ENCODE data around the gene STK32C.
A peak's percentile ranks its signal among the peaks of the same experiment; 100 is the strongest.
"Not testable (repeated sequence)": the region's sequence is repeated elsewhere in the genome, so short reads cannot be mapped to it uniquely, and the experiment has no call there.

The STK32C gene

DNA sequence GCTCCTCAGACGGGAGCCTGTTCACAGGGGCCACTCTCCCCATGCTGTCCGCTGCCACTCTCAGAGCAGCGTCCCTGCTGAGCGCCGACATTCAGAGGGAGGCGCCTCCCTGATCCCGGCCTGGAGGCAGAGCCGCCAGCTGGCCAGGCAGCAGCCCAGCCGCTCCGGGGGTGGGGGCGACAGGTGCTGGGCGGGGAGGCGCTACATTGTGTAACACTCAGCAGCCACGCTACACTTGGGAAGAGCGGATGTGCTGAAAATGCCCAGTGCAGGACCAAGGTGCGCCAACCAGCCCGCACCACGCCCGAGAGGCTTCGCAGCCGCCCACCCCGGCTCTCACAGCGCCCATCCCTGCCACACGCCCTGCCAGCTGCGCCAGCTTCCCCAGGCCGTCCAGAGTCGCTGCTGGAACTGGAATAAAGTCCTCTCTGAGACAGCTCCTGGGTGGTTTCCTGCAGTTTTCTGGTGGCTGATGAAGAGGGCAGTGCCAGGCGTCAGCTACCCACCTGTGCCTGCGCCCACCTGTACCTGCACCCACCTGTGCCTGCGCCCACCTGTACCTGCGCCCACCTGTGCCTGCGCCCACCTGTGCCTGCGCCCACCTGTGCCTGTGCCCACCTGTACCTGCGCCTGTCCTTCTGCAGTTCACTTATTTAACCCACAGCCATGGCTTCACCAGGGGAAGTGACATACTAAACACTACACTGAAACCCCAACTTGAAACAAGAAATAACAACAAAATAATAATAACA, 25.7 kb downstream of the STK32C start:
- no peak for DNase-seq (ENCODE audit: low read depth)

DNA sequence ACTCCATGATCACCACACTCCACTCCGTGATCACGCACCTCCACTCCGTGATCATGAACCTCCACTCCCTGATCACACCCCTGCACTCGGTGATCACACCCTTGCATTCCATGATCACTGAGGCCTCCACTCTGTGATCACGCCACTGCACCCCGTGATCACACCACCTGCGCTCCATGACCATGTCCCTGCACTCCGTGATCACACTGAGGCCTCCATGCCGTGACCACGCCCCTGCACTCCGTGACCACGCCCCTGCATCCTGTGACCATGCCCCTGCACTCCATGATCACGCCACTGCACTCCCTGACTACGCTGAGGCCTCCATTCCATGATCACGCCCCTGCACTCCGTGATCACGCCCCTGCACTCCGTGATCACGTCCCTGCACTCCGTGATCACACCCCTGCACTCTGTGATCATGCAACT, 27.1 kb downstream of the STK32C start:
- DNase-seq (ENCODE audit: low read depth): no peak

DNA sequence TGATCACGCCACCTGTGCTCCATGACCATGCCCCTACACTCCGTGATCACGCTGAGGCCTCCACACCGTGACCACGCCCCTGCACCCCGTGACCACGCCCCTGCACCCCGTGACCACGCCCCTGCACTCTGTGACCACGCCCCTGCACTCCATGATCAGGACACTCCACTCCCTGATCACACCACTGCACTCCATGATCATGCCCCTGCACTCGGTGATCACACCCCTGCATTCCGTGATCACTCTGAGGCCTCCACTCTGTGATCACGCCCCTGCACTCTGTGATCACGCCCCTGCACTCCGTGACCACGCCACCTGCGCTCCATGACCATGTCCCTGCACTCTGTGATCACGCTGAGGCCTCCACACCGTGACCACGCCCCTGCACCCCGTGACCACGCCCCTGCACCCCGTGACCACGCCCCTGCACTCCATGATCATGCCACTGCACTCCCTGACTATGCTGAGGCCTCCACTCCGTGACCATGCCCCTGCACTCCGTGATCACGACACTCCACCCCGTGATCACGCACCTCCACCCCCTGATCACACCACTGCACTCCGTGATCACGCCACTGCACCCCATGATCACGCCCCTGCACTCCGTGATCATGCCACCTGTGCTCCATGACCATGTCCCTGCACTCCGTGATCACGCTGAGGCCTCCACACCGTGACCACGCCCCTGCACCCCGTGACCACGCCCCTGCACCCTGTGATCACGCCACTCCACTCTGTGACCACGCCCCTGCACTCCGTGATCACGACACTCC, 27.7 kb downstream of the STK32C start:
- no peak for DNase-seq (ENCODE audit: low read depth)

DNA sequence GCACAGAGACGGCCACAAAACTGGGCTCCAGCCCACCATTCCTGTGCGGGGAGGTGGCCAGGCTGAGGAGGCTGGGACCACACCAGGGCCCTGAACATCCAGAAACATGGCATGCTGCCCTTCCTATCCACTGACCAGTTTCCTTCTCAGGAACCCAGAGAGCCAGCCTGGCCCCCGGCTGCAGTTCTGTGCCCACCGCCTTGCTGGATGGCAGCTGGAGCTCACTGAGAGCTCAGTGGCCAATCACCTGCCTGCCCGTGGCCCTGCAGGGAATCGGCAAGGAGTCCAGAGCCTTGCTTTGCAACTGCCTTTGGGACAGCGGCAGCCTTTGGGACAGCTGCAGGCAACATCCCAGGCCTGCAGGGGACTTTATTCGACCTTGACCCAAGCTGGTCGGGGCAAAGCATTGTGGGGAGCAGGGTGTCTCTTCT, 30.4 kb downstream of the STK32C start:
- DNase-seq (ENCODE audit: low read depth): no peak

DNA sequence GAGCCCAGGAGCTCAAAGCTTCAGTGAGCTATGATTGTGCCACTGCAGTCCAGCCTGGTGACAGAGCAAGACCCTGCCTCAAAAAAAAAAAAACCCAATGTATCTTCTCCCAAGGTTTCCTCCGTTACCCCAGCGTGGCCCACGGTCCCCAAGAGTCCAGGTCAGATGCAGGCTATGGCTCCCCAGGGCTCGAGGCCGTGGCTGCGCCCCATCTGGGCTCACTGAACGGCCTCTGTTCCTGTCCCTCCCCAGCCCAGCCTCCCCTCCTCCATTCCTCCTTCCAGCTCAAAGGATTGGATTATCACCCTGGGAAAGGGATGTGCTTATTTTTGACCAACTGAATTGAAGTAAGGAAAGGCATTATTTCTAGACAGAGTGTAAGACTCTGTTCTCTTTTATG, 31.0 kb downstream of the STK32C start:
- no peak for DNase-seq (ENCODE audit: low read depth)

DNA sequence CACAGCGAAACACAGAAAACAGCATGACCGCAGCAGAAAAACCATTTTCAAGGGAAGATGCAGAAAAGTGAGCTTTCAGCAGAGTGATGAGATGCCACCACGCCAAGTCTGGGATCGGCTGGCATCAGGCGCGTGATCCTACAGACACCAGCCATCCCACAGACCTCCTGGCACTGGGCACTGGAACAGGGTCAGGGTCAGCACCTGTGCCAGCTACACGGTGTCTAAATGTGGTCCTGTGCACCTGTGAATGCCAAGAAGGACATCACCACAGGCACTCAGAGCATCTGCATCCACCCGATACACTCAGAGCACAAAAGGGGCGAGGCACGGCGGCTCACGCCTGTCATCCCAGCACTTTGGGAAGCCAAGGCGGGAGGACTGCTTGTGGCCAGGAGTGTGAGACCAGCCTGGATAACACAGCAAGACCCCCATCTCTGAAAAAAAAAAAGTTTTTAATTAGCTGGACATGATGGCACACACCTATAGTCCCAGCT, 31.5 kb downstream of the STK32C start:
- no peak for DNase-seq (ENCODE audit: low read depth)

DNA sequence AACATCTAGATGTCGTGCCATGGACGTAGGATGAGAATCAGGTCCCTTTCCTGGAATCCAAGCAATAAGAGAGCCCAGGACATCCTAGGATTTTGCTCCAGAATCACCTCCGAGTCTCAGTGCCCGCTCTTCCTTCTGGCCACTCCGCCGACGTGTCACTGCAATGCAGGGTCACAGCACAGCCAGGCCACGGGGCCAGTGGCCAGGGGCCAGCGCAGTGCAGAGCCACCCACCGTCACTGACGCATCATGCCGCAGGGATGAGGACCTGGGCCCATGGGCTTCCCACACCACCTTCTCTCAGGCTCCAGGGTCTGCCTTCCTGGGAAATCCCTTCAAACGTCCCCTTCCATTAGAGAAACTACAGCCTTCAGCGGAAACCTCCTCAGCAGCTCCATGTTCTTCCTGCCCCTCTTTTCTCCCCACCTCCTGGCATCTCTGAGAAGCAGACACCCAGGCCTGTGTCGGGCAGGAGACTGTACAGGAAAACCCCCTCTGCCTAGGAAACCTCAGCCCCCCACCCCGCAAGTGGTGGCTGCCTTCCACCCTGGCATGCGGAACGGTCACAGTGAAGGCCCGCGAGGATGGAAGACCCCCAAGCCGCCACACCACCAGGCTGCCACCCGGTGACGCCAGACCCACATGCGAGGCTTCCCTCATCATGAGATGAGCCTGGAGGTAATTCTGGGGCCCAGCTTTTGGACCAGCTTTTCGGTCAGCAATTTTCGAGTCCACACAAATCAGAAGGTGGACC, 32.1 kb downstream of the STK32C start:
- no peak for DNase-seq (ENCODE audit: low read depth)

DNA sequence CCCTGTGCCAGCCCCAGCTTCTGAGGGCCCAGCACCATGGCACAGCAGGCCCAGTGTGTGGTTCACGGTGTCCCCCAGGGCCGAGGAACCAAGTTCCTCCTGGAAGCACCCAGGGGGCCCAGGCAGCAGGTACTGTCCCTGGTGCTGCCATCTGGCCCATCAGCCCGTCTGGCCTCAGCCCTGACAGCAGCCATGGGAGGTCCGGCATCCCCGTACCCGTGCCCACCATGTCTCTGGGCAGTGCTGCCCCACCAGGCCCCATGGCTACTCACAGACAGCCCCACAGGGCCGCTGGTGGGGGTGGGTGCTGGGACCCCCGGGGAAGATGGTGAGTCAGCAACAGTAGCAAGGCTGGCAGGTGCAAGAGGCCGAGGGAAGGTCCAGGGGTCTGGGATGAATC, 32.8 kb downstream of the STK32C start:
- no peak for DNase-seq (ENCODE audit: low read depth)

DNA sequence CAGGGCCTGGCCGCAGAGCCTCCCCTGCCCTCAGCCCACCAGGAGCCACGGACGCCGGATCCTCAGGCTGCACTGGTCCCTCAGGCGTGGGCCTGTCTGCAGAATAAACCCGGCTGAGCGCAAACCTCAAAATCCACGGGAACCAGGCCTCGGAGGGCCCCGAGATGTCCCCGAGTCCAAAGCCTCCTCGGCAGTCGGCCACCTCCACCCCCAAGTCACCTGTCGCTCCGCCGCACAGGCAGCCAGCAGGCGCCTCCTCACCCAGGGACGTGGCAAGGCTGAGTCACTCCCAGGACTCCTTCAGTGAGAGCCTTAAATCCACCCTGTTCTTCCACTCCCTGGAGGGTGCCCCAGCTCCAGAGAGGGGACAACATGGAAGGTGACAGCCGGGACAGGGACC, 33.2 kb downstream of the STK32C start:
- DNase-seq (ENCODE audit: low read depth): no peak

DNA sequence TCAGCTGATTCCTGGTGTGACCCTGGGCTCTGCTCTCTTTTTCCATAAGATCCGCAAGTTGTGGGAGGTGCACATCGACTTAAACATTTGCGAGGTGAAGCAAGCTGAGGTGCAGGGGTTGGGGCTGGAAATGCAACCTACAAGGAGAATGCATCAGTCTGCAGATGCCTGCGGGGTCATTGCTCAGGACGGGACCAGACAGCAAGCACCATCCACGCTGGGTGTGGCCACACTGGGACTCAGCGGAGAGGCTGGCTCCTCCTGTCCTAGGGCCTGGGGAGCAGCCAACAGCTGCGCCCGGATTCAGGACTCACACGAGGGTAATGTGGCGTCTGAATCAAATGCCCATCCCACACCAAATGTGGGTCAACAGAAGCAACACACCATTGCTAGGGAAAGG, 33.8 kb downstream of the STK32C start:
- DNase-seq (ENCODE audit: low read depth): no peak

DNA sequence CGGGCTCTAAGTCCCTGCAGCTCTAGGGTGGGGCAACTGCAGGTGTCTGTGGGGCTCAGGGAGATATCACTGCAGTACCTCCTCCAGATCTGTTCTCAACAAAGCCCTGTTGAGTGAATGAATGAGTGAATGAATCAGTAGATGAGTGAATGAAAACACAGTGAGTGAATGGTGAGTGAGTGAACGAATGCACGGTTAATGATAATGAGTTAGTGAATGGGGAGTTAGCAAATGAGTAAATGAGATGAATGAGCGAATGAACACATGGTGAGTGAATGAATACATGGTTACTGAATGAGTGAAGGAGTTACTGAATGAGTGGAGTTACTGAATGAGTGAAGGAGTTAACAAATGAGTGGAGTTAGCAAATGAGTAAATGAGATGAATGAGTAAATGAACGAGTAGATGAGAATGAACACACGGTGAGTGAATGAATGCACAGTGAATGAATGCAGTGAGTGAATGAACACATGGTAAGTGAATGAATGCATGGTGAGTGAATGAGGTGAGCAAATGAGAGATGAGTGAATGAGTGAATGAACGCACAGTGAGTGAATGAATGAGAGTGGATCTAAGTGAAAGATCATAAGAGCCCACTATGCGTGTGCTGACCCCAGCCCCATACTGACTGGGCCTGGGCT, 34.3 kb downstream of the STK32C start:
- DNase-seq (ENCODE audit: low read depth): no peak

DNA sequence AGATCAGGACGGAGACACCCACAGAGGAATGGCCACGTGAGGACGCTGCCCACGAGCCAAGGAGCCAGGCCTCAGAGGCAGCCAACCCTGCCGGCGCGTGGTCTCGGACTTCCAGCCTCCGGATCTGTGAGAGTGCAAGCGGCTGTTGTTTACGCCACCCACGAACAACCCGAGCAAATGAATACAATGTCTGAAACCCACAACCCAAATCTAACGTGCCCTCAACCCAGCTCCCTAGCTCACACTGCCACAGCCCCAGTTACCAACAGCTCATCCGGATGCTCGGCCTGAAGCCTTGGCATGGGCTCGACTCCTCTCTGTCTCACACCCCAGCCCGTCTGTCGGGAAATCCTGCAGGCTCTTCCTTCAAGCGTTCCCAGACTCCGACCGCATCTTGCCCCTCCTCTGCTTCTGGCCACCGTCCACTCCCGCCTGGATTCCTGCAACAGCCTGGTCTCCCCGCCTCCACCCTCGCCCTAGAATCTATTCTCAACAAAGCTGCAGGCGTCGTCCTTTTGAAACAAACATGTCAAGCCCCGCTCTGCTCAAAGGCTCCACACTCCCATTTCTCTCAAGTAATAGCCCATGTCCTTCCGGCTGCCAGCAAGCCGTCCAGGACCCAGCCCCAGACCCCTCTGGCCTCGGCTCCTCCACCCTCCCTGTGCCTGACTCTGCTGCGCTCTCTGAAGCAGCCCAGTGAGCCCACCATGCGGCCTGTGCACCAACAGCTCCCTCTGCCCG, 35.3 kb downstream of the STK32C start:
- DNase-seq (ENCODE audit: low read depth): peak; percentile 33

DNA sequence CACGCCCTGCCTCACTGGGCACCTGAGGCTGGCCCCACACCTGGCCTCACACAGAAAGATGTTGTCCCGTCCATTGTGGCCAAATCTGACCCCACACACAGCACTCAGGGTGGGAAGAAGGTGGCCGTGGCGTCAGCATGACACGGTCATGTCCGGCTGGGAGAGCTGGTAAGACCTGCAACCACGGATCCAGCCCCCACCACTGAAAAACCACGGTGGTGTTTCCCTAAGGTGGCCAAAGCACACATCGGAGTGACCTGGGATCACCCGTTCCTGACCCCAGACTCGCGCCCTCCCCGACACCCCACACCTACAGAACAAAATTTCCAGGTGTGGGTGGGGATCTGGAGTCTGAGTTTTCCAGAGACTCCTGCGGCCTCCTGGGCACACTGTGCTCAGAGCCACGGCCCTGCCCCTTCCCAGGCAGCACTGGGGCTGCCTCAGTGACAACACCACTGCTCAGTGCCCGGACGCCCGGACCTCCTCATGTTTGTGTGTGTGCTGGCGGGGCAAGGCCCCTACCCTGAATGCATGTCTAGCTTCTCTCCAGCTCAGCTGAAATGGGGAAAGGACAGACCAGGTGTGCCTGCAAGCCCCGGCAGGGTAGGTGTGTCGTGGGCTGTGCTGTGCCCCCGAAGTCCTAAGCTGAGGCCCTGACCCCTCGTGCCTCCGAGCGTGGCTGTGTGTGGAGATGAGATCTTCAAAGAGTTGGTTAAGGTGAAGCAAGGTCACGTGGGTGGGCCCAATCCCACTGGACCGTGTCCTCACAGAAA, 36.1 kb downstream of the STK32C start:
- no peak for DNase-seq (ENCODE audit: low read depth)

DNA sequence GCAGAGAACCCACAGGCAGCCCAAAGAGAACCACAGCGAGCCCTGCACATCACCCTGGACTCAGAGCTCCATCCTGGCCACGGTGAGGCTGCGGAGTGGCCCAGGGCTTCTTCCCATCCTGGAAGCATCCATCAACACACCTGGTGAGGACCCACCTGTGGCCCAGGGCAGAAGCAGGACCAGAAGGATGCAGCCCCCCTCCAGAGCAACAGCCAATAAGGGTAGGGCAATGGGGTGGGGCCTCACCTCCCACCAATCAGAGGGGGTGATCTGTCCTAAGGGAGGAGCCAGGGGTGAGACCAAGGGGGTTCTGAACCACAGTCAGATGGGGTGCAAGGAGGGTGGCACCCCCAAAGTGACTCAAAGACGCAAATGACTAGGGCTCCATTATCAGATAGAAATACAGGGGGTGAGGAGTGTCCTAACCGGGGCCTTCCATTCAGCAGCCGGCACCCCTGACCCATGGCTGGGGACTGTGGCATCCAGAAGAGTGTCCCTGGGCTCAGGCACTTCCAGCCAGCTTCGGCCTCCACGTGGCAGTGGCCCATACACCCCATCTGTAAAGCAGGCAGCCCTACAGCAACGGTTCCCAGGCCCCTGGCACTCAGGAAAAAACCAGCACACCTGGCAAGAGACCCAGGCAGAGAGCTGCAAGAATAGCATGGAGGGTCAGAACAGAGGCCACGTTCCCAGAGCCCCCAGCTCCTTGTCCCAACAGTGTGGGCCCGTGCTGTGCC, 36.9 kb downstream of the STK32C start:
- DNase-seq (ENCODE audit: low read depth): no peak

DNA sequence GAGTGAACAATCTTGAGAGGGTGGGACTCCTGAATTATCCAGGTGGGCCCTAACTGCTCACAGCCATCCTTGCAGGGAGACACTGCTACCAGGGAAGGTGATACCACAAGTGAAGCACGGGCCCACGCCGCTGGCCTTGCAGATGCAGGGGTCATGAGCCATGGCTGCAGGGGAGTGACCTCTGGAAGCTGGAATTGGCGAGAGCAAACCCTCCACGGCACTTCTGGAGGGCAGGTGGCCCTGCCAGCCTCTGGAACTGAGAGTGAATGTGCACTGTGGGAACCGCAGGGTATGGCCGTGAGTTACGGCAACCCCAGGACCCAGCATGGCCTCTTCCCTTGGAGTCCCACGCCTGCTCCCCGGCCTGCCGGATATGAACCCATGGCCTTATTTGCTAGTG, 37.5 kb downstream of the STK32C start:
- DNase-seq (ENCODE audit: low read depth): no peak

DNA sequence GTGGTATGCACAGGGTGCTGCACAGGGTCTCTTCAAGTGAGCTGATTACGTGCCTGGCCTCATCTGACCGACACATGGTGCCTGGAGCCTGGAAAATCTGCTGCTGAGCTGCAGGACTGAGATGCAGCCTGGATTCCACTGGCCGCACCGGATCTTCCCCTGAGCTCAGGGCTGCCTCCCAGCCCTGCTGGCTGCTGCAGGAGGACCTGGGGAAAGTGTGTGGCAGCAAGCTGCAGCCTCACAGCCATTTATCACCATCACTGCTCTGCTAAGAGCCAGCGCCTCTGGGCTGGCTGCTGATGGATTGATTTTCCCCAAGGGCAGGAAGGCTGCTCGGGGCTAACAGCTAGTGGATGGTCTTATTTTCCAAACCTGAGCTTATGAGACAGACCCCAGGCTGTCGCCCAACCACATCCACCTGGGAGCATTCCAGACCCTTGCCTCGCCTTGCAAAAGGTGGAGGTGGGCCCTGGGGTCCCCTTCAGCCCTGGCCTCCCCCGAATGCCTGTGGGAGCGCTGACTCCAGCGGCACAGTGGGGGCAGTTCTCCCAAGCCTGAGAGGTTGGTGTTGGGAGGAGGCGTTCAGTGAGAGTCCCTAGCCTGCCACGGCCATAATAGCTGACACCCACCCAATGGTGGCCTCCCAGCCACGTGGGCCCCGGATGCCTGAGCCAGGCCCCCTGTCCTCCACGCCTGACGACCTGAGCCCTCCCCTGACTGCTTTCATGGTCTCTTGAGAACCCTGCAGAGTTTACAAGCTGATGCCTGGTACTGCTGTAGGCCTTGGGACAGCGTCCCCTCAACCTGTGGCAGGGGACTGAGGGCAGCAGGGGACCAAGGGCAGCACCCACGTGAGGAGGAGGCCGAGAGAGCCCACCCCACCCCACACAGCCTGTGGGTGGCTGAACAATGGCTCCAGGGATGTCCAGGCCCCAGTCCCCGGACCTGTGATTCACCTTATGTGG, 38.2 kb downstream of the STK32C start:
- DNase-seq (ENCODE audit: low read depth): no peak

DNA sequence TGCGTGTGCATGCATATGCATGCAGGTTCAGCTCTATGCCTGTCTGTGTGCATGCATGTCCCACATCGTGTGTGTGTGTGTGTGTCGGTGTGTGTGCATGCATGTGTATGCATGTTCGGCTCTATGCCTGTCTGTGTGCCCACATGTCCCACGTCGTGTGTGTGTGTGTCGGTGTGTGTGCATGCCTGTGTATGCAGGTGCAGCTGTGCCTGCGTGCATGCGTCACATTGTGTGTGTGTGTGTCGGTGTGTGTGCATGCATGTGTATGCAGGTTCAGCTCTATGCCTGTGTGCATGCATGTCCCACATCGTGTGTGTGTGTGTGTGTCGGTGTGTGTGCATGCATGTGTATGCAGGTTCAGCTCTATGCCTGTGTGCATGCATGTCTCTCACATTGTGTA, 39.8 kb downstream of the STK32C start:
- not testable (repeated sequence) for DNase-seq (ENCODE audit: low read depth)

DNA sequence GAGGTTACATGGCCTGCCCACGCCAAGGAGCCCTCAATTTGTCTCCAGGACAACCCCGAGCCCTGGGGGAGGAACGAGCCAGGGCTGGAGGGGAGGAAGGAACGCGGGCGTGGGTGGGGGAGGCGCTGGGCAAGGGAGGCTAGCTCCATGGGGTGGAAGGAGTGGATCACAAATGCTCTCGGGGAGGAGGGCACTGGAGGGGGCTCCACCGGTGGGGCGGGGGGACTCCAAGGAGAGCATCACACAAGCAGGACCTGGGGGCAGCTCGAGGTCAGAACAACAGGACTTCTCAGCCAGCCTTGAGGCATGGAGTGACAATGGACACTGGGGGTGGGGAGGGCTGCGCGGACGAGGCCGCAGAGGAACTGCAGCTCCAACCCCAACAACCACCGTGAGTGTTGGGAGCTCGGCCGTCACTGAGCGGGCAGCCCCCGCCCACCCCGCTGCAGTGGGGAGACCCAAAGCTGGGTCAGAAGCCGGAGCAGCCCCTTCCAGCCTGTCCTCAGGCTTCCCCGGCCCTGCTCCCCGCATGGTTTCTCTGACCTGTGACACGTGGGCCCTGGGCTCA, 41.1 kb downstream of the STK32C start:
- DNase-seq (ENCODE audit: low read depth): no peak

Data from fibroblast of gingiva (primary cell).